Raji (cell line): Measurements from ENCODE around the gene PGC.

Source experiments
- POLR2A ChIP-seq: IDR thresholded peaks from 2 replicates; pipeline ENCODE4 v1.6.1; 2011; ENCODE audit warnings: low read depth, low read length, control low read depth; ENCODE audit not compliant: insufficient read depth

The PGC gene

DNA sequence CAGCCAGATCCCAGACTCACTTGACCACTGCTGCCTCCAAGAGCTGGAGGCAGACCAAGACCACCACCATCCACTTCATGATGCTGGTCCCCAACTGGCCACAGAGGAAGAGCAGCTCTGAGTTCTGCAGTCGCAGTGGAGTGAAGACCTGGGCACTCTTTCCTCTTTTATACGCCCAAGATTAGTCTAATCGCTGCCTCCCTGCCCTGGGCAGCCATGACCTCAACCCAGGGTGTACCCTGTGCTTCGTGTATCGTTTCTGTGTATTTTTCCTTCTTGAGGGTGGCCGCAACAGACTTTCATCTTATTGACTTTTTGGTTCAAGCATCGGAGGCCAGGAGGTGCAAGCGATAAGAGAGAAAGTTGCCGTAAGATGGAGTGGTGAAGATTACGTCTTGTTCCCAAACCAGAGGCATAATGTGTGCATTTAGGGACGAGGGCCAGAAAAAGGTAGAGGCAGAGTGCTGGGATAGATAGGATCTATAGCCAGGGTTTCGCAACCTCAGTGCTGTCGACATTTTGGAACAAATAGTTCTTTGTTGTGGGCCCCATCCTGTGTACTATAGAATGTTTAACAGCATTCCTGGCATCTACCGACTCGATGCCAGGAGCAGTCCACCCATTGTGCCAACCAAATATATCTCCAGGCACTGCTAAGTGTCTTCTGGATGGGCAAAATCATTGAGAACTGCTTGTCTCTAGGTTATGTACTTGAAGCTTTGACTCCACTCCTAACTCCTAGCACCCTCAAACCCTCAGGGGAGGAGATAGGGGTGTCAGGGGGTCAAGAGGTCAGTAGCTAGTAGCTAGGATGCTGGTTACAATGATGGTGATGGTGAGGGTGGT lies at the start of gene PGC:
Gene PGC, minus strand, starts transcription at position 142 of the 846 bp plus-strand sequence. Its CDS starts 63 bp downstream, at position 79.
- no peak for TF ChIP-seq POLR2A

DNA sequence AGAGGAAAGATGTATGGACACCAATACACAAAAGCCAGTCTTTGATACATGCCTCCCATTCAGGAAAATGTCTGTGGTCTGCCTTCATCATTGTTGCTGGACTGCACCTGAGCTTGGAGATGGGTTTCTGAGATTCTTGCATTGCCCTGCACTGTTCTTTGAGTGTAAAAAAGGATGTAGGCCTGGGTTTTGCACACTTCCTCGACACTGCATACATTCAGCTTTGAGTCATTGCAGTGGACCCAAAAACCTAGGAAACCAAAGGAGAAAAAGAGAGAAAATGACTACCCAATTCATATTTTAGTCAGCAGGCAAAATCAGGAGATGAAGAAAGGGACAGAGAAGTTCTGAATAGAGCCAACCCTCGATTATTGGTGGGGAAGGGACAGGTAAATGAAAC lies 49.3 kb upstream of the PGC start:
- no peak for TF ChIP-seq POLR2A

GRCh38 chr6:41791984-41792383 lies 44.8 kb upstream of the PGC start:
- TF ChIP-seq POLR2A: no peak

DNA sequence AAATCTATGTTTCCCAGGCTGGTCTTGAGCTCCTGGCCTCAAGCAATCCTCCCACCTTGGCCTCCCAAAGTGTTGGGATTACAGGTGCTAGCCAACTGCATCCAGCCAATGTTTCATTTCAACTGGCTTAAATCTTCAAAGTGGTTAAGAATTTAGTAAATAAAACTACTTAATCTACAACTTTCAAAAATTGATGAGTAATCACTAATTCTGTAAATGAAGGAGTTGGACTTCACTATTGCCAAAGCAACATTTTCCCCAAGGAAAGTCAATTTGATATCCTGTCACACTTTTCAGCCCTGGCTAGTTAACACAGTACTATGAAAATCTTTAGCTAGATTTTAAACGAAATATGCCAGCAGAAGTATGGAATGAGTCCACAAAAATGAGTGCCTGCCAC lies 44.1 kb upstream of the PGC start:
- TF ChIP-seq POLR2A: no peak

DNA sequence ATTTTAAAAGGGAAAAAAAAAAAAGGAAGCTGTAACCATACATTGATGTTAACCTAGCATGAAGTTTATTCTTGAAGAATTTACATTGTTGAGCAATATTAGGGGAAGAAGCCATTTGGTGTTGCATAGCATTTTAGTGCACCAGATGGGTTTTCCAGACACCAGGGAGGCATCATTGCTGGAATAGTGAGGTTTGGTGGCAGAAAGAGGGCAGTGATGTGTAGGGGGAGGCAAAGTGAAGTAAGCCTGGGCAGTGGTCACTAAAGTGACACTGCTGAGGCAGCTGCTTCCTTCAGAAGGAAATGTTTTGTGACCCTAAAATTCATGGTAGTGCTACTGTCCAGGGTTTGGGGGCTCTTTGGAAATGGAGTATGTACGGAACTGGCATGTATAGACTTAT lies 42.8 kb upstream of the PGC start:
- TF ChIP-seq POLR2A: no peak

DNA sequence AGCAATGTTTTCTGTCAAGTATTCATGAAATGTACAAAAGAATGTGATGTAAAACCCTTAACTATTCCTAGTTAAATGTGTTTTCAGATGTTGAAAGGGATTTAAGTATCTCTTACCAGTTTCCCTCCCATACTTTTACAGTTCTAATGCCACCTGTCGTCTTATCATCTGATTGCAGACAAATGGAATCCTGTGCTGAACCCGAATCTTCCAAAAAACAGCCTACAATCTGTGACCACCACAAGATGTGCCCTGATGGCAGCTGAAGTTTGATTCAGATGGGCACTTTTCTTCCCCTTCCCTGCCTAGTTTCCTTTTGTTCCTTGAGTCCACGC lies 42.2 kb upstream of the PGC start:
- TF ChIP-seq POLR2A: no peak

DNA sequence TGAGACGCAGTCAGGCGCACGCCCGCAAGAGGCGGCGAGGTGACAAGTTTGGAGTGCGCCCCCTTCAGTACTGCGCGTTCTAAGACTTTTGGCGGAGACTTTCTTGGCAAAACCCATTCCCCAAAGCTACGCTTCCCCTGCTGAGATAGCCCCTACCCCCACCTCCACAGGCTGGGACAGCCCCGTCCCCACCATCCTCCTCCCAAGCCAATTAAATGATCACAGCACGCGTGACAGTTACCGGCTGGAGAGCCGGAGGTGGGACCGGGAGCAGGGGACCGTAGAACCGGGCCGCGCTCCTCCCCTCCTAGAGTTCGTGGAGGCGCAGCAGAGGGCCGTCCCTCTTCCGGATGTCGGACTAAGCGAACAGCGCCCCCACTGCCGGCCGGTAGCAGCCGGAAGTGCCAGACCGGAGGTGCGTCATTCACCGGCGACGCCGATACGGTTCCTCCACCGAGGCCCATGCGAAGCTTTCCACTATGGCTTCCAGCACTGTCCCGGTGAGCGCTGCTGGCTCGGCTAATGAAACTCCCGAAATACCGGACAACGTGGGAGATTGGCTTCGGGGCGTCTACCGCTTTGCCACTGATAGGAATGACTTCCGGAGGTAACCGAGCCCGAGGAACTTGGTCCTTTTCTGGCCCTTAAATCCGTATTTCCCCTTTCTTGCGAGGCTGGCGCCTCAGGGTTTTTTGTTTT lies 40.2 kb upstream of the PGC start, which contains the start of gene TOMM6:
Gene TOMM6, plus strand, starts transcription at position 476 of the 699 bp plus-strand sequence. Its CDS starts 4 bp downstream, at position 480.
- TF ChIP-seq POLR2A: peak; percentile 93

- no peak for TF ChIP-seq POLR2A
Observed at GRCh38 chr6:41786451-41787218, 39.4 kb upstream of the PGC start.

DNA sequence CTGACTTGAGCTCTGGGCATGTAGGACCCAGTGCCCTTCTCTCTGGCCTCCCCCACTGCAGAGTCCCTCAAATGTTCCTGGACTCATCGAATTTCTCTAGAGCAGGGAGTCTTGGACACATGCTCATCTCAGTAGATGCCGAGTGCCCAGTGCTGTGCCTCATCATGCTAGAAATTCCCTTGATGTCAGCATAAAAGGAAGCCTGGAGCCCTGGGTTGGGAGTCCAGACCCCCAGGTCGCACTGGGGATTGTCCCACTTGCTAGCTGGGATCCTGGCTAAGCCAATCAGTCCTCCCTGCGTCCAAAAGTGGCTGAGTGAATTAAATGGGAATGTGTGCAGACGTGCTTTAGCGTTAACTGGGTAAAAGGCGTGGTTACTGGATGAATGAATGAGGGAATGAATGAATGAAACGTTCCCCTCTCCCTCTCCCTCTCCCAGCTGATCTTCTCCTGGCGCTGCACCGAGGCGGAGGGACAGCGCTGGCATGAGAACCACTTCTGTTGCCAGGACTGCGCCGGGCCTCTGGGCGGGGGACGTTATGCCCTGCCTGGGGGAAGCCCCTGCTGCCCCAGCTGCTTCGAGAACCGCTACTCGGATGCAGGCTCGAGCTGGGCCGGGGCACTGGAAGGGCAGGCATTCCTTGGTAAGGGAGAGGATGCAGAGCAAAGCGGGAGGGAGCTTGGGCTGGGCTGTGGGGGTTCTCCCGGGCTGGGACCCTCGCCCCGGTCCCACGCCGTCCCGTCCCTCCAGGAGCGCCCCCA lies 38.7 kb upstream of the PGC start:
- TF ChIP-seq POLR2A: no peak

DNA sequence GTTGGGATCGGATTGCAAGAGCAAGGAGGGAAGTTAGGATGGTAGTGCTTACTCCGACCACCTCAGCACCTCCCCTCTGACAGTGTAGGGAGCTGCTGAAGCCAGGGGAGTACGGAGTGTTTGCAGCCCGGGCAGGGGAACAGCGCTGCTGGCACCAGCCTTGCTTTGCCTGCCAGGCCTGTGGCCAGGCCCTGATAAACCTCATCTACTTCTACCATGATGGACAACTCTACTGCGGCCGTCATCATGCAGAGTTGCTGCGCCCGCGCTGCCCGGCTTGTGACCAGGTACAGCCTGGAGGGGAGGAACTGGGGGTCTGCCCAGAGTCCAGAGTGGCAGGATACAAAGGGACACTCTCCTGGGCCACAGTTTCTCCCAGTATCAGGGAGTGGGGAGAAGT lies 38.1 kb upstream of the PGC start:
- no peak for TF ChIP-seq POLR2A

- TF ChIP-seq POLR2A: no peak
Observed at GRCh38 chr6:41784581-41785171, 37.5 kb upstream of the PGC start.

DNA sequence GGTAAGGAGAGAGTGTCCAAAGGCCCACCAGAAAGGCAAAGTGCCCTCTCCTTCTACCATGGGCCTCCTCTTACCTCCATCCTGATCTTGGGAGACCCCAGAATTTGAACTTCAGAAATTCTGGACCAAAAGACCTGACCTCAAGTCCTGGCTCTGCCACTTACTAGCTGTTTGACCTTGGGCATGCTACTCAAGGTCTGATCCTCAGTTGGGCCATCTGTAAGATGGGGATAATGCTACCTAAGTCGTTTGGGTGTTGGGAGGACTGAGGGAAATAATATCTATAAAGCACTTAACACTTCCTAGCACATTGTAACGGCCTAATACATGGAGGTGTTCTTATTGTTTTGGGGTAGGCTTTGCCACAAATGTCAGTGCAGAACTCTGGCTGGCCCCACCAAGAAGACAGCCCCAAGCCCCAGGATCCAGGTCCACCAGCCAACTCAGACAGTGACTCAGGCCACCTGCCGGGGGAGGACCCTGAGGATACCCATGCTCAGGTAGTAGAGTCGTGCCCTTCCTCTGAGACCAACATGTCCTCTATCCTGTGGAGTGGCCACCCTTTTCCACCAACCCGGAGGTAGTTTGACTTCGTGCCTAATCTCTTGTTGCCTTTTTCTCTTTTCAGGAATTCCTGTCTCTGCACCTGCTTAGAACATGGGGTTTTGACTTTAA lies 36.0 kb upstream of the PGC start:
- no peak for TF ChIP-seq POLR2A

- no peak for TF ChIP-seq POLR2A
Observed at GRCh38 chr6:41781366-41781730, 34.2 kb upstream of the PGC start.
